ENCODE results near the gene POC1A. TPM values are rescaled to one million over a fixed set of nuclear protein-coding genes. Genes with fewer than 3 reads are reported as not detected.

Gene POC1A
- total and polyA plus RNA-seq, 2 of the 8 experiments (the other 6 are each of a cell fraction or from before 2014, with no cell fraction given): 35.7 to 39.2 TPM

DNA sequence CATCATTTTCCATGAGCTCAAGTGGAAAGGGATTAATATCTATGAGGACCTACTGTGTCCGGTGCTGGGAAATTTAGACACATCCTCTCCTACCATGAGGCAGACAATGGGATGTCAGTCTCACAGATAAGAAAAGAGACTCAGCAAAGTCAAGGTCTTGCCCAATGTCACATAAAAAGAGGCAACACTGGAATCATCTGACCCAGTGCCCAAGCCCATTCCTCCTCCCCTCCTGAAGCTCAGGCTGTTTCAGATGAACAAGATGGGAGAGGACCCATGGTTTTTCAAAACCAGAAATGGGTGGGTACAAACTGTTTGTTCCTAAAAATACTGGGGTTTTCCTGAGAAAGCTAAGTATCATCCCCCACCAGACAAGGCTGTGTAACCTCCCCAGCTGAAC lies 22.2 kb downstream of the POC1A start:
- POLR2A ChIA-PET (ENCODE audit: partially characterized antibody): interaction anchor here (0.6 to 1.2 kb wide), 3 partner anchors 9 to 145 kb away, joined by 3 to 4 read pairs (median 3); no protein-coding TSS in a partner anchor
- no peak overlapping the region for H2BK20ac ChIP-seq (ENCODE audit: low read length)

More for the DNA sequence above, 22.2 kb downstream of the POC1A start:
- Histone ChIP-seq H3K4me2 (ENCODE audit: insufficient read depth in 1 of 2, low read depth in 2 of 2, low read length in 2 of 2) (no peak overlapping the region), H2BK5ac (ENCODE audit: low read depth, low read length) (no peak overlapping the region), H4K5ac (ENCODE audit: insufficient read length, low read depth, low read length) (no peak overlapping the region), H3K4me1 (replicated peaks in 1 of 4; ENCODE audit: control insufficient read depth in 3 of 4, insufficient read depth in 4 of 4, low read length in 3 of 4) (no peaks in the 10 kb centered on the region), H2BK15ac (ENCODE audit: low read length) (no peak overlapping the region), H2AFZ (ENCODE audit: low read length) (no peak overlapping the region), H4K20me1 (replicated peaks in 1 of 2; ENCODE audit: control insufficient read depth in 1 of 2, insufficient read depth in 2 of 2, low read length in 2 of 2) (peaks cover 0 to 2% of the 10 kb centered on the region in 2 experiments), H4K91ac (replicated peaks; ENCODE audit: insufficient read length, low read length) (no peak overlapping the region), H3K9me3 (ENCODE audit: insufficient read depth in 2 of 2, low read depth in 1 of 2, low read length in 1 of 2) (no peaks in the 10 kb centered on the region), H2BK12ac (ENCODE audit: low read depth, low read length) (no peak overlapping the region), H3K4ac (replicated peaks; ENCODE audit: insufficient read length, low read depth, low read length) (no peak overlapping the region), H3K23ac (ENCODE audit: insufficient read length) (no peak overlapping the region), H3K56ac (replicated peaks; ENCODE audit: insufficient read length, low read depth, low read length) (no peak overlapping the region), H3K14ac (ENCODE audit: insufficient read length) (no peak overlapping the region), H4K8ac (ENCODE audit: extremely low read depth, insufficient read depth, low read length) (no peak overlapping the region), H3K79me1 (ENCODE audit: low read depth, low read length) (peaks cover 5% of the 10 kb centered on the region; the same call in 1 of the 2 replicates), H3K27me3 (replicated peaks in 1 of 4; ENCODE audit: control insufficient read depth in 3 of 4, extremely low read depth in 1 of 4, insufficient read depth in 3 of 4, low read length in 3 of 4) (no peaks in the 10 kb centered on the region), H2BK120ac (replicated peaks; ENCODE audit: low read depth, low read length) (no peak overlapping the region), H3K4me3 (ENCODE audit: extremely low read depth in 1 of 4, insufficient read depth in 2 of 4, low read depth in 3 of 4, low read length in 4 of 4) (no peak overlapping the region), H2AK5ac (ENCODE audit: low read depth, low read length) (no peak overlapping the region), H3K23me2 (ENCODE audit: low read depth, low read length) (no peaks in the 10 kb centered on the region), H3K9ac (replicated peaks in 1 of 4; ENCODE audit: extremely low read depth in 1 of 4, low read depth in 3 of 4, low read length in 3 of 4) (no peak overlapping the region), H3K79me2 (ENCODE audit: control insufficient read depth in 1 of 2, insufficient read depth in 2 of 2, low read length in 2 of 2) (no peaks in the 10 kb centered on the region), H3K18ac (ENCODE audit: extremely low read depth, low read length) (no peak overlapping the region), H3K27ac (ENCODE audit: low read depth, low read length) (no peak overlapping the region), H3K36me3 (ENCODE audit: control insufficient read depth in 2 of 4, insufficient read depth in 4 of 4, low read length in 3 of 4) (peaks cover 2 to 17% (median 6%) of the 10 kb centered on the region in 4 experiments; a peak in 5 of 8 replicates)
- FAIRE-seq (no peak), DNase-seq (ENCODE audit: low read depth in 1 of 2, low spot score in 2 of 2) (no peak)
- no peak for TF ChIP-seq HDAC2 (IDR thresholded peaks at IDR 0.05; ENCODE audit: borderline replicate concordance in 1 of 2, low read depth in 2 of 2, low read length in 2 of 2)
- TF ChIP-seq EGR1 (IDR thresholded peaks at IDR 0.05; ENCODE audit: borderline replicate concordance, low read depth, low read length): no peak
- no peak for TF ChIP-seq RXRA (IDR thresholded peaks at IDR 0.05; ENCODE audit: insufficient read depth, low read depth, low read length)
- TF ChIP-seq CEBPB (IDR thresholded peaks at IDR 0.05; ENCODE audit: low read depth, low read length): no peak
- no peak for TF ChIP-seq RAD21 (IDR thresholded peaks at IDR 0.05 in 1 of 2, conservative IDR thresholded peaks at IDR 0.05 in 1 of 2; ENCODE audit: low read depth in 2 of 2, low read length in 2 of 2)
- no peak for TF ChIP-seq PHF8 (conservative IDR thresholded peaks at IDR 0.05; ENCODE audit: low read depth, low read length)
- TF ChIP-seq SP2 (IDR thresholded peaks at IDR 0.05; ENCODE audit: low read length): no peak
- TF ChIP-seq CREB1 (IDR thresholded peaks at IDR 0.05): no peak
- TF ChIP-seq POLR2A (IDR thresholded peaks at IDR 0.05; ENCODE audit: control extremely low read depth in 1 of 2, low read depth in 2 of 2, low read length in 2 of 2): no peak
- CTCF ChIA-PET (ENCODE audit: partially characterized antibody): interaction anchor here (0.9 to 5.8 kb wide), 9 partner anchors 9 to 131 kb away, joined by 3 to 40 read pairs (median 4); no protein-coding TSS in a partner anchor
- 88% methylated on average over 1 of the region's 1 CpG; no CpG with 5 or more reads in 1 of the 2 experiments for WGBS, 2 experiments (ENCODE audit: extremely low coverage in 1 of 2, insufficient coverage in 1 of 2, insufficient read length in 1 of 2, insufficient replicate concordance in 2 of 2, low coverage in 1 of 2, low lambda C conversion rate in 2 of 2, missing lambda C conversion rate in 1 of 2)

All from H1 (cell line).